Testis (tissue), 3 donors: ENCODE data around the gene ANP32B. TPM values are rescaled to one million over a fixed set of nuclear protein-coding genes. Genes with fewer than 3 reads are reported as not detected.
"Not testable (repeated sequence)": the region's sequence is repeated elsewhere in the genome, so short reads cannot be mapped to it uniquely, and the experiment has no call there.

Experiments
- DNase-seq: peaks from one replicate; pipeline ENCODE4 v3.0.0-alpha.2; 2019
- H3K27ac ChIP-seq, 2 donors: fragments of 200-600 bp; sonication (generic); one replicate each; pipeline ENCODE4 v1.5.1; 2019
- H3K27me3 ChIP-seq: fragments of 200-600 bp; sonication (generic); one replicate; pipeline ENCODE4 v1.5.1; 2019
- H3K36me3 ChIP-seq: fragments of 200-600 bp; sonication (generic); one replicate; pipeline ENCODE4 v1.5.1; 2017; ENCODE audit warnings: low read depth; ENCODE audit errors: missing control alignments
- H3K4me1 ChIP-seq: fragments of 200-600 bp; sonication (generic); one replicate; pipeline ENCODE4 v1.5.1; 2019
- H3K4me3 ChIP-seq, 2 donors: fragments of 200-600 bp; sonication (generic); one replicate each; pipeline ENCODE4 v1.5.1; 2017 to 2019
- H3K9me3 ChIP-seq: fragments of 200-600 bp; sonication (generic); one replicate; pipeline ENCODE4 v1.5.1; 2017
- POLR2A ChIP-seq: fragments of 450-650 bp; IDR thresholded peaks from one replicate; pipeline ENCODE4 v1.6.1; 2017; ENCODE audit warnings: antibody characterized with exemption, mild to moderate bottlenecking, moderate library complexity
- WGBS, 2 donors: methylation state at CpG; one replicate each; pipeline ENCODE4 v1.1.5; 2018; 5-methylcytosine and 5-hydroxymethylcytosine counted together
- intact Hi-C: fragments of 100-400 bp; cut with DNase I; formaldehyde crosslinking; loops from one replicate; pipeline ENCODE4 v1.15.1; 2023; ENCODE audit warnings: low total_unique reads
- polyA plus RNA-seq: library from polyadenylated mRNA; stranded (reverse); fragments of 350-450 nt; fragmentation: Illumina TruSeq; extraction: RNeasy Lipid Tissue Mini Kit (QIAGEN cat#74804); gene quantifications from one replicate; pipeline ENCODE4 v1.2.3, GENCODE V29; 2014; ENCODE audit warnings: low read depth, low replicate concordance; ENCODE audit not compliant: insufficient read depth
- total RNA-seq, 2 donors: library from RNA; depleted of rRNA; stranded (reverse); fragments of >200 nt; gene quantifications; one replicate each; pipeline ENCODE4 v1.2.3, GENCODE V29; 2016
- TF ChIP-seq, protein P1 (sequence below), 3 experiments: fragments of 450-650 bp in 2 of 3; fragments of 200-600 bp in 1 of 3; sonication (generic) in 1 of 3; IDR thresholded peaks; one replicate each; pipeline ENCODE4 v1.5.1; 2016 to 2019; ENCODE audit warnings: antibody characterized with exemption in 3 of 3, mild to moderate bottlenecking in 2 of 3, moderate library complexity in 1 of 3

ANP32B gene
- total and polyA plus RNA-seq, 3 donors from 2014 or later, result 33.8 to 89.6 (median 54.3) TPM

- no peaks in the 10 kb centered on the region for H3K27me3 ChIP-seq
- no peak for DNase-seq
- TF ChIP-seq, protein P1, sequence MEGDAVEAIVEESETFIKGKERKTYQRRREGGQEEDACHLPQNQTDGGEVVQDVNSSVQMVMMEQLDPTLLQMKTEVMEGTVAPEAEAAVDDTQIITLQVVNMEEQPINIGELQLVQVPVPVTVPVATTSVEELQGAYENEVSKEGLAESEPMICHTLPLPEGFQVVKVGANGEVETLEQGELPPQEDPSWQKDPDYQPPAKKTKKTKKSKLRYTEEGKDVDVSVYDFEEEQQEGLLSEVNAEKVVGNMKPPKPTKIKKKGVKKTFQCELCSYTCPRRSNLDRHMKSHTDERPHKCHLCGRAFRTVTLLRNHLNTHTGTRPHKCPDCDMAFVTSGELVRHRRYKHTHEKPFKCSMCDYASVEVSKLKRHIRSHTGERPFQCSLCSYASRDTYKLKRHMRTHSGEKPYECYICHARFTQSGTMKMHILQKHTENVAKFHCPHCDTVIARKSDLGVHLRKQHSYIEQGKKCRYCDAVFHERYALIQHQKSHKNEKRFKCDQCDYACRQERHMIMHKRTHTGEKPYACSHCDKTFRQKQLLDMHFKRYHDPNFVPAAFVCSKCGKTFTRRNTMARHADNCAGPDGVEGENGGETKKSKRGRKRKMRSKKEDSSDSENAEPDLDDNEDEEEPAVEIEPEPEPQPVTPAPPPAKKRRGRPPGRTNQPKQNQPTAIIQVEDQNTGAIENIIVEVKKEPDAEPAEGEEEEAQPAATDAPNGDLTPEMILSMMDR (IDR thresholded peaks at IDR 0.05), result no peak
- H3K36me3 ChIP-seq, result no peaks in the 10 kb centered on the region
- intact Hi-C loops, result no loop called here
- H3K9me3 ChIP-seq, result no peaks in the 10 kb centered on the region
- H3K4me1 ChIP-seq, result no peaks in the 10 kb centered on the region
- H3K4me3 ChIP-seq, result no peak overlapping the region
- no peak overlapping the region for H3K27ac ChIP-seq
- WGBS, 2 donors, result 51 to 69% methylated on average over 2 of the region's 2 CpGs
Observed at GRCh38 chr9:97990259-97990658, 7.1 kb downstream of the ANP32B start.

DNA sequence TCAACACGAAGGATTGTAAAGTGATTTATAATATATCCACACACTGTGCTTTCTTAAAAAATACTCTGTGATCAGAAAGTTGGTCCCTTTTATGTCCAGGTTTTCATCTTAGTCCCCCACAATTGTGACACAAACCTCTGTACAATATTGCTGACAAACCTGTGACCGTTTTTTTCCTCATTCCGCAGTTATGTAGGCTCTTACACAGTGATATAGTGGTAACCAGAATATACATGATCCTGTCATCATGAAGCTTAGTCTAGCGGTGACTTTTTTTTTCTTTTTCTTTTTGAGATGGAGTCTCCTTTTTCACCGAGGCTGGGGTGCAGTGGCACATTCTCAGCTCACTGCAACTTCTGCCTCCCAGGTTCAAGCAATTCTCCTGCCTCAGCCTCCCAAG, 8.7 kb downstream of the ANP32B start:
- Histone ChIP-seq H3K4me1 (no peaks in the 10 kb centered on the region), H3K27ac (no peak overlapping the region), H3K36me3 (no peaks in the 10 kb centered on the region), H3K4me3 (no peak overlapping the region), H3K27me3 (no peaks in the 10 kb centered on the region), H3K9me3 (no peaks in the 10 kb centered on the region)
- WGBS, 2 donors, result 77 to 82% methylated on average over 5 of the region's 5 CpGs
- no peak for TF ChIP-seq POLR2A
- TF ChIP-seq, protein P1 (IDR thresholded peaks at IDR 0.05), result no peak
- intact Hi-C loops, result no loop called here
- DNase-seq, result no peak

DNA sequence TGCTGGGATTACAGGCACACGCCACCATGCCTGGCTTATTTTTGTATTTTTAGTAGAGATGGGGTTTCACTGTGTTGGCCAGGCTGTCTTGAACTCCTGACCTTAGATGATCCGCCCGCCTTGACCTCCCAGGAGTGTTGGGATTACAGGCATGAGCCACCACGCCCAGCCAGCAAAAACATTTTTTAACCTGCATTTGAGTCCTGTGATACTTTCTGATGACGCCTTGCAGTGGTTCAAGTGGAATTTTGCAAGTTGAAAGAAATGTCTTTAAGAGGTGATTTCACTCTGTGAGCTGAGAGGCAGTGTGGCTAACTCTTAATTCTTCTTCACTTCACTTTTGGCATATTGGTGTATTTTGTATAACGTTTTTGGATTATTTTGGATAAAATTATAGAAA, 9.1 kb downstream of the ANP32B start:
- TF ChIP-seq, protein P1 (IDR thresholded peaks at IDR 0.05), result no peak
- TF ChIP-seq POLR2A, result no peak
- Histone ChIP-seq H3K27ac (no peak overlapping the region), H3K4me3 (no peak overlapping the region), H3K36me3 (no peaks in the 10 kb centered on the region), H3K27me3 (no peaks in the 10 kb centered on the region), H3K9me3 (no peaks in the 10 kb centered on the region), H3K4me1 (no peaks in the 10 kb centered on the region)
- no peak for DNase-seq
- WGBS, 2 donors, result 88 to 93% methylated on average over 6 of the region's 6 CpGs
- intact Hi-C loops, result no loop called here

GRCh38 chr9:97993000-97993399, 9.9 kb downstream of the ANP32B start:
- H3K27ac ChIP-seq, result no peak overlapping the region
- 92 to 94% methylated on average over 2 of the region's 2 CpGs for WGBS, 2 donors
- no peaks in the 10 kb centered on the region for H3K27me3 ChIP-seq
- H3K9me3 ChIP-seq, result no peaks in the 10 kb centered on the region
- intact Hi-C loops, result no loop called here
- no peaks in the 10 kb centered on the region for H3K4me1 ChIP-seq
- TF ChIP-seq POLR2A, result no peak
- TF ChIP-seq, protein P1 (IDR thresholded peaks at IDR 0.05), result no peak
- no peak overlapping the region for H3K4me3 ChIP-seq
- no peak for DNase-seq
- no peaks in the 10 kb centered on the region for H3K36me3 ChIP-seq

DNA sequence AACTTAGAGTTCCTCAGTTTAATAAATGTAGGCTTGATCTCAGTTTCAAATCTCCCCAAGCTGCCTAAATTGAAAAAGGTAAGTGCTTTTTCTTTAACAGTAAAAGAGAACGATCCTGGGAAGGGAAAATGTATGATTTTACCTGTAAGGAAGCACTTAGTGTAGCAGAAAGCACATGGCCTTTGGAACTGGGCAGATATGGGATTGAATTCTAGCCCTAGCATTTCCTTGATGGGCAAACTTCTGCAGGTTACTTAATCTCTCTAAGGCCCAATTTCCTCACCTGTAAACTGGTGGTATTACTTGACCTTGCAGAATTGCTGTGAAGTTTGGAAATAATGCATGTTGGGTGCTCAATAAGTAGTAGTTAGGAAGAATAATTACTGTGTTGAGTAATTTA, 11.6 kb downstream of the ANP32B start:
- H3K4me3 ChIP-seq, result no peak overlapping the region
- H3K27me3 ChIP-seq, result no peaks in the 10 kb centered on the region
- no peaks in the 10 kb centered on the region for H3K4me1 ChIP-seq
- 90 to 98% methylated on average over 1 of the region's 1 CpG for WGBS, 2 donors
- no peak for TF ChIP-seq POLR2A
- TF ChIP-seq, protein P1 (IDR thresholded peaks at IDR 0.05), result no peak
- no peaks in the 10 kb centered on the region for H3K9me3 ChIP-seq
- no peak overlapping the region for H3K27ac ChIP-seq
- intact Hi-C loops, result no loop called here
- H3K36me3 ChIP-seq, result no peaks in the 10 kb centered on the region
- no peak for DNase-seq

DNA sequence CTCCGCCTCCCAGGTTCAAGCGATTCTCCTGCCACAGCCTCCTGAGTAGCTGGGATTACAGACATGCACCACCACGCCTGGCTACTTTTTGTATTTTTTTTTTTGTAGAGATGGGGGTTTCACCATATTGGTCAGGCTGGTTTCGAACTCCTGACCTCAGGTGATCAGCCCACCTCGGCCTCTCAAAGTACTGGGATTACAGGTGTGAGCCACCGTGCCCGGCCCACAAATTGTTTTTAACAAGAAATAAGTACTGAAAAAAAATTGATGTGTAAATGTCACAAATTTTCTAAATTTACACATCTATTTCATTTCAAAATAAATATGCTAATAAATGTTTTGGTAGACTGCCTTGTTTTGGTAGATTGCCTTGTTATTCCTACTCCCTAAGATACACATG, 13.5 kb downstream of the ANP32B start:
- H3K9me3 ChIP-seq, H3K27ac ChIP-seq, H3K36me3 ChIP-seq, H3K4me1 ChIP-seq, intact Hi-C loops, H3K27me3 ChIP-seq, H3K4me3 ChIP-seq, DNase-seq: not testable (repeated sequence)
- WGBS, 2 donors, result 93 to 98% methylated on average over 7 of the region's 7 CpGs
